ENCODE data around the gene PLAC1.

- TF ChIP-seq, protein P1, sequence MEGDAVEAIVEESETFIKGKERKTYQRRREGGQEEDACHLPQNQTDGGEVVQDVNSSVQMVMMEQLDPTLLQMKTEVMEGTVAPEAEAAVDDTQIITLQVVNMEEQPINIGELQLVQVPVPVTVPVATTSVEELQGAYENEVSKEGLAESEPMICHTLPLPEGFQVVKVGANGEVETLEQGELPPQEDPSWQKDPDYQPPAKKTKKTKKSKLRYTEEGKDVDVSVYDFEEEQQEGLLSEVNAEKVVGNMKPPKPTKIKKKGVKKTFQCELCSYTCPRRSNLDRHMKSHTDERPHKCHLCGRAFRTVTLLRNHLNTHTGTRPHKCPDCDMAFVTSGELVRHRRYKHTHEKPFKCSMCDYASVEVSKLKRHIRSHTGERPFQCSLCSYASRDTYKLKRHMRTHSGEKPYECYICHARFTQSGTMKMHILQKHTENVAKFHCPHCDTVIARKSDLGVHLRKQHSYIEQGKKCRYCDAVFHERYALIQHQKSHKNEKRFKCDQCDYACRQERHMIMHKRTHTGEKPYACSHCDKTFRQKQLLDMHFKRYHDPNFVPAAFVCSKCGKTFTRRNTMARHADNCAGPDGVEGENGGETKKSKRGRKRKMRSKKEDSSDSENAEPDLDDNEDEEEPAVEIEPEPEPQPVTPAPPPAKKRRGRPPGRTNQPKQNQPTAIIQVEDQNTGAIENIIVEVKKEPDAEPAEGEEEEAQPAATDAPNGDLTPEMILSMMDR (IDR thresholded peaks at IDR 0.05): no peak
- no peak for TF ChIP-seq POLR2A (IDR thresholded peaks at IDR 0.05)
Observed at GRCh38 chrX:134551376-134552048, 106.8 kb downstream of the PLAC1 start.

Measured in uterus (tissue), 2 donors.